Liver (tissue), 3 donors: ENCODE results near the gene KCNMA1.

ENCODE experiments used
- EGR1 ChIP-seq, 2 donors: IDR thresholded peaks; 2 replicates each; pipeline ENCODE4 v1.6.1; 2016 to 2018; ENCODE audit warnings: antibody characterized with exemption in 2 of 2, low read depth in 2 of 2
- GABPA ChIP-seq, 2 donors: IDR thresholded peaks in 1 of 2; conservative IDR thresholded peaks in 1 of 2; 2 replicates each; pipeline ENCODE4 v1.6.1; 2016; ENCODE audit warnings: antibody characterized with exemption in 2 of 2, mild to moderate bottlenecking in 1 of 2, moderate library complexity in 1 of 2
- HNF4G ChIP-seq: IDR thresholded peaks from 2 replicates; pipeline ENCODE4 v1.6.1; 2016; ENCODE audit warnings: antibody characterized with exemption
- JUND ChIP-seq, 2 donors: IDR thresholded peaks; 2 replicates each; pipeline ENCODE4 v1.6.1; 2016; ENCODE audit warnings: antibody characterized with exemption in 2 of 2
- RAD21 ChIP-seq, 2 donors: IDR thresholded peaks; 2 replicates each; pipeline ENCODE4 v1.6.1; 2016; ENCODE audit warnings: antibody characterized with exemption in 2 of 2, mild to moderate bottlenecking in 2 of 2
- SP1 ChIP-seq: IDR thresholded peaks from 2 replicates; pipeline ENCODE4 v1.6.1; 2018; ENCODE audit warnings: antibody characterized with exemption, mild to moderate bottlenecking
- TAF1 ChIP-seq: conservative IDR thresholded peaks from 2 replicates; pipeline ENCODE4 v1.6.1; 2016; ENCODE audit warnings: antibody characterized with exemption, mild to moderate bottlenecking
- YY1 ChIP-seq: IDR thresholded peaks from 2 replicates; pipeline ENCODE4 v1.6.1; 2016; ENCODE audit warnings: antibody characterized with exemption, mild to moderate bottlenecking
- TF ChIP-seq, protein P1 (sequence below): IDR thresholded peaks from 2 replicates; pipeline ENCODE4 v1.6.1; 2016; ENCODE audit warnings: antibody characterized with exemption
- TF ChIP-seq, protein P2 (sequence below): fragments of 150-350 bp; IDR thresholded peaks from 2 replicates; pipeline ENCODE4 v1.5.1; 2017; ENCODE audit warnings: improper control_type of control experiment, low read depth, low read length; ENCODE audit not compliant: missing input control
- TF ChIP-seq, protein P3 (sequence below): IDR thresholded peaks from 2 replicates; pipeline ENCODE4 v1.6.1; 2016; ENCODE audit warnings: antibody characterized with exemption, mild to moderate bottlenecking
- TF ChIP-seq, protein P4 (sequence below): IDR thresholded peaks from 2 replicates; pipeline ENCODE4 v1.6.1; 2016; ENCODE audit warnings: antibody characterized with exemption
- TF ChIP-seq, protein P5 (sequence below): IDR thresholded peaks from 2 replicates; pipeline ENCODE4 v1.6.1; 2016; ENCODE audit warnings: antibody characterized with exemption
- donor health status: healthy.
- donor health status: healthy.

DNA sequence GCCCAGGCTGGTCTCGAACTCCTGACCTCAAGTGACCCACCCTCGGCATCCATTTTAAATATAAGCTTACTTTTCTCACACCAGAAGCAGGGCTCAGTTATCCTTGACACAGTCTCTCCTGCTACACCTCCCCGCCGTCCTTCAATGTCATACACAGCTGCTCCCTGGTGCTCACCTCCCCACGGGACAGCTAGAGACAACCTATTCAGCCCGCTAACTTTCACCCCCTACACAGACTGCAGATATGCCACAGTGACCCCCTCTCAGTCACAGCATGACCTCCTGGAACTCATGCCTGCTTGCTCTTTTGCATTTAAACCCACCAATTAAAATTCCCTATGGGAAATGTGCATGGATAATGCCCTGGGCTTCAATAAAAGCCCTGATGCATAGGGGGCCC is 44.2 kb upstream of the KCNMA1 start:
- TF ChIP-seq, protein P1, sequence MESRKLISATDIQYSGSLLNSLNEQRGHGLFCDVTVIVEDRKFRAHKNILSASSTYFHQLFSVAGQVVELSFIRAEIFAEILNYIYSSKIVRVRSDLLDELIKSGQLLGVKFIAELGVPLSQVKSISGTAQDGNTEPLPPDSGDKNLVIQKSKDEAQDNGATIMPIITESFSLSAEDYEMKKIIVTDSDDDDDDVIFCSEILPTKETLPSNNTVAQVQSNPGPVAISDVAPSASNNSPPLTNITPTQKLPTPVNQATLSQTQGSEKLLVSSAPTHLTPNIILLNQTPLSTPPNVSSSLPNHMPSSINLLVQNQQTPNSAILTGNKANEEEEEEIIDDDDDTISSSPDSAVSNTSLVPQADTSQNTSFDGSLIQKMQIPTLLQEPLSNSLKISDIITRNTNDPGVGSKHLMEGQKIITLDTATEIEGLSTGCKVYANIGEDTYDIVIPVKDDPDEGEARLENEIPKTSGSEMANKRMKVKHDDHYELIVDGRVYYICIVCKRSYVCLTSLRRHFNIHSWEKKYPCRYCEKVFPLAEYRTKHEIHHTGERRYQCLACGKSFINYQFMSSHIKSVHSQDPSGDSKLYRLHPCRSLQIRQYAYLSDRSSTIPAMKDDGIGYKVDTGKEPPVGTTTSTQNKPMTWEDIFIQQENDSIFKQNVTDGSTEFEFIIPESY, result no peak
- no peak for TF ChIP-seq GABPA (IDR thresholded peaks at IDR 0.05 in 1 of 2, conservative IDR thresholded peaks at IDR 0.05 in 1 of 2)
- TF ChIP-seq, protein P2, sequence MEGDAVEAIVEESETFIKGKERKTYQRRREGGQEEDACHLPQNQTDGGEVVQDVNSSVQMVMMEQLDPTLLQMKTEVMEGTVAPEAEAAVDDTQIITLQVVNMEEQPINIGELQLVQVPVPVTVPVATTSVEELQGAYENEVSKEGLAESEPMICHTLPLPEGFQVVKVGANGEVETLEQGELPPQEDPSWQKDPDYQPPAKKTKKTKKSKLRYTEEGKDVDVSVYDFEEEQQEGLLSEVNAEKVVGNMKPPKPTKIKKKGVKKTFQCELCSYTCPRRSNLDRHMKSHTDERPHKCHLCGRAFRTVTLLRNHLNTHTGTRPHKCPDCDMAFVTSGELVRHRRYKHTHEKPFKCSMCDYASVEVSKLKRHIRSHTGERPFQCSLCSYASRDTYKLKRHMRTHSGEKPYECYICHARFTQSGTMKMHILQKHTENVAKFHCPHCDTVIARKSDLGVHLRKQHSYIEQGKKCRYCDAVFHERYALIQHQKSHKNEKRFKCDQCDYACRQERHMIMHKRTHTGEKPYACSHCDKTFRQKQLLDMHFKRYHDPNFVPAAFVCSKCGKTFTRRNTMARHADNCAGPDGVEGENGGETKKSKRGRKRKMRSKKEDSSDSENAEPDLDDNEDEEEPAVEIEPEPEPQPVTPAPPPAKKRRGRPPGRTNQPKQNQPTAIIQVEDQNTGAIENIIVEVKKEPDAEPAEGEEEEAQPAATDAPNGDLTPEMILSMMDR, result no peak
- TF ChIP-seq, protein P3, sequence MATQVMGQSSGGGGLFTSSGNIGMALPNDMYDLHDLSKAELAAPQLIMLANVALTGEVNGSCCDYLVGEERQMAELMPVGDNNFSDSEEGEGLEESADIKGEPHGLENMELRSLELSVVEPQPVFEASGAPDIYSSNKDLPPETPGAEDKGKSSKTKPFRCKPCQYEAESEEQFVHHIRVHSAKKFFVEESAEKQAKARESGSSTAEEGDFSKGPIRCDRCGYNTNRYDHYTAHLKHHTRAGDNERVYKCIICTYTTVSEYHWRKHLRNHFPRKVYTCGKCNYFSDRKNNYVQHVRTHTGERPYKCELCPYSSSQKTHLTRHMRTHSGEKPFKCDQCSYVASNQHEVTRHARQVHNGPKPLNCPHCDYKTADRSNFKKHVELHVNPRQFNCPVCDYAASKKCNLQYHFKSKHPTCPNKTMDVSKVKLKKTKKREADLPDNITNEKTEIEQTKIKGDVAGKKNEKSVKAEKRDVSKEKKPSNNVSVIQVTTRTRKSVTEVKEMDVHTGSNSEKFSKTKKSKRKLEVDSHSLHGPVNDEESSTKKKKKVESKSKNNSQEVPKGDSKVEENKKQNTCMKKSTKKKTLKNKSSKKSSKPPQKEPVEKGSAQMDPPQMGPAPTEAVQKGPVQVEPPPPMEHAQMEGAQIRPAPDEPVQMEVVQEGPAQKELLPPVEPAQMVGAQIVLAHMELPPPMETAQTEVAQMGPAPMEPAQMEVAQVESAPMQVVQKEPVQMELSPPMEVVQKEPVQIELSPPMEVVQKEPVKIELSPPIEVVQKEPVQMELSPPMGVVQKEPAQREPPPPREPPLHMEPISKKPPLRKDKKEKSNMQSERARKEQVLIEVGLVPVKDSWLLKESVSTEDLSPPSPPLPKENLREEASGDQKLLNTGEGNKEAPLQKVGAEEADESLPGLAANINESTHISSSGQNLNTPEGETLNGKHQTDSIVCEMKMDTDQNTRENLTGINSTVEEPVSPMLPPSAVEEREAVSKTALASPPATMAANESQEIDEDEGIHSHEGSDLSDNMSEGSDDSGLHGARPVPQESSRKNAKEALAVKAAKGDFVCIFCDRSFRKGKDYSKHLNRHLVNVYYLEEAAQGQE, result no peak
- TF ChIP-seq, protein P4, sequence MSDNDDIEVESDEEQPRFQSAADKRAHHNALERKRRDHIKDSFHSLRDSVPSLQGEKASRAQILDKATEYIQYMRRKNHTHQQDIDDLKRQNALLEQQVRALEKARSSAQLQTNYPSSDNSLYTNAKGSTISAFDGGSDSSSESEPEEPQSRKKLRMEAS, result no peak
- no peak for TF ChIP-seq JUND (IDR thresholded peaks at IDR 0.05)
- TF ChIP-seq TAF1, result no peak
- TF ChIP-seq, protein P5, sequence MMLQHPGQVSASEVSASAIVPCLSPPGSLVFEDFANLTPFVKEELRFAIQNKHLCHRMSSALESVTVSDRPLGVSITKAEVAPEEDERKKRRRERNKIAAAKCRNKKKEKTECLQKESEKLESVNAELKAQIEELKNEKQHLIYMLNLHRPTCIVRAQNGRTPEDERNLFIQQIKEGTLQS, result no peak
- TF ChIP-seq YY1, result no peak
- TF ChIP-seq SP1, result no peak
- TF ChIP-seq RAD21 (IDR thresholded peaks at IDR 0.05), result no peak
- no peak for TF ChIP-seq EGR1 (IDR thresholded peaks at IDR 0.05; ENCODE audit: low read depth in 2 of 2)
- TF ChIP-seq HNF4G, result no peak
